ENCODE measurements around the gene RAB10. TPM values are rescaled to one million over a fixed set of nuclear protein-coding genes. Genes with fewer than 3 reads are reported as not detected.

RAB10 gene
- total and polyA plus RNA-seq, 2 of the 13 experiments (the other 11 are each of a cell fraction or from before 2014, with no cell fraction given), result 48.2 to 120 TPM

GRCh38 chr2:26074676-26075075, 40.8 kb downstream of the RAB10 start:
- no peak overlapping the region for H2AFZ ChIP-seq (ENCODE audit: low read length)
- H3K27me3 ChIP-seq (ENCODE audit: control insufficient read depth in 1 of 2, insufficient read depth in 2 of 2, low read length in 2 of 2), result no peaks in the 10 kb centered on the region
- peaks cover 62% of the 10 kb centered on the region for H3K4me1 ChIP-seq (ENCODE audit: insufficient read depth, low read length)
- no TSS peak for BruUV-seq (replicated peaks)
- 79% methylated on average over 8 of the region's 8 CpGs for WGBS (ENCODE audit: low lambda C conversion rate)
- 0 out of 5 replicates have a peak, but pooled peaks cover 0 to 3% of the 10 kb centered on the region in 2 experiments for H3K36me3 ChIP-seq (replicated peaks in 1 of 2; ENCODE audit: control insufficient read depth in 1 of 2, insufficient read depth in 2 of 2, low read length in 2 of 2)
- ATAC-seq (no peak), FAIRE-seq (no peak), DNase-seq (ENCODE audit: low spot score) (no peak)
- no peak overlapping the region for H3K4me3 ChIP-seq (replicated peaks in 1 of 3; ENCODE audit: insufficient read depth in 1 of 3, low read depth in 2 of 3, low read length in 3 of 3)
- in situ Hi-C loops (cut with HindIII; ENCODE audit: extremely low pct_ligation_motif_present, low pct_unique_long_range_greater_than_20kb), result no loop called here
- H4K20me1 ChIP-seq (ENCODE audit: insufficient read depth, low read length), result peaks cover 62% of the 10 kb centered on the region
- no peak overlapping the region for H3K9ac ChIP-seq (ENCODE audit: insufficient read depth, low read depth, low read length)
- intact Hi-C loops (cut with micrococcal nuclease; ENCODE audit: unreplicated experiment), result loop anchor here (10.0 kb wide), 1 partner anchor 80 kb away; no protein-coding TSS in a partner anchor
- H3K4me2 ChIP-seq (ENCODE audit: low read depth, low read length), result no peak overlapping the region
- H3K27ac ChIP-seq (ENCODE audit: extremely low read length, insufficient read depth, low read length), result no peak overlapping the region
- peaks cover 92% of the 10 kb centered on the region for H3K79me2 ChIP-seq (ENCODE audit: insufficient read depth, low read length)
- ChIA-PET POLR2A (no interaction called here), CTCF (ENCODE audit: low intra/inter-chr PET ratio, low total read pairs) (no interaction called here)
- no peaks in the 10 kb centered on the region for H3K9me3 ChIP-seq (ENCODE audit: low read length)
- TF ChIP-seq HNRNPUL1 (IDR thresholded peaks at IDR 0.05; ENCODE audit: low read depth, low read length) (no peak), ZNF282 (IDR thresholded peaks at IDR 0.05; ENCODE audit: partially characterized antibody) (no peak), AHDC1 (CRISPR knock-in tag; IDR thresholded peaks at IDR 0.05; ENCODE audit: borderline replicate concordance) (no peak), ZNF343 (CRISPR knock-in tag; IDR thresholded peaks at IDR 0.05) (no peak), CBX2 (IDR thresholded peaks at IDR 0.05; ENCODE audit: low read depth, low read length) (no peak), CBX2 (CRISPR knock-in tag; IDR thresholded peaks at IDR 0.05; ENCODE audit: low read depth) (no peak), DPF2 (CRISPR knock-in tag; IDR thresholded peaks at IDR 0.05; ENCODE audit: borderline replicate concordance, low read depth) (no peak), MED13 (CRISPR knock-in tag; IDR thresholded peaks at IDR 0.05) (no peak), GTF3A (CRISPR knock-in tag; conservative IDR thresholded peaks at IDR 0.05) (no peak), LRRFIP1 (CRISPR knock-in tag; conservative IDR thresholded peaks at IDR 0.05) (no peak), ZKSCAN1 (IDR thresholded peaks at IDR 0.05; ENCODE audit: low read length) (no peak), HOXD1 (CRISPR knock-in tag; IDR thresholded peaks at IDR 0.05) (no peak), STAG1 (CRISPR knock-in tag; IDR thresholded peaks at IDR 0.05) (no peak), ZNF230 (CRISPR knock-in tag; IDR thresholded peaks at IDR 0.05) (no peak)

All from HepG2 (cell line).